Measurements from ENCODE around the gene TMEM53.

DNA sequence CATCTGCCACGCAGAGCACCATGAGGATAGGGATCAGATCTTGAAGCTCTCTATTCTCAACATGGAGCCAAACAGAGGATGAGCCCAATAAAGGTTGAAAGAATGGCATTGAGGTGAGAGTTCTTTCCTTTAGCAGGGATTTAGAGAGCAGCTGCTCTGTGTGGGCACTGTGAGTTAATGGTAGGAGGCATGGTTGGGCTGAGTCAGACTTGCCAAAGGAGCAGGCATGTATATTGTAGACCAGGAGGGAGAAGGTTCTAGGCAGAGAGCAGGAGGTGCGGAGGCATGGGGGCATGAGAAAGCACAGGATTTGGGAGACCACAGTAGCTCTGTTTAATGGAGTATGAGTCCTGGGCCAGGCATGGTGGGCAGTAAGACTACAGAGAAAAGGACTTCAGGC is 32.0 kb downstream of the TMEM53 start:
- TF ChIP-seq, protein P1, sequence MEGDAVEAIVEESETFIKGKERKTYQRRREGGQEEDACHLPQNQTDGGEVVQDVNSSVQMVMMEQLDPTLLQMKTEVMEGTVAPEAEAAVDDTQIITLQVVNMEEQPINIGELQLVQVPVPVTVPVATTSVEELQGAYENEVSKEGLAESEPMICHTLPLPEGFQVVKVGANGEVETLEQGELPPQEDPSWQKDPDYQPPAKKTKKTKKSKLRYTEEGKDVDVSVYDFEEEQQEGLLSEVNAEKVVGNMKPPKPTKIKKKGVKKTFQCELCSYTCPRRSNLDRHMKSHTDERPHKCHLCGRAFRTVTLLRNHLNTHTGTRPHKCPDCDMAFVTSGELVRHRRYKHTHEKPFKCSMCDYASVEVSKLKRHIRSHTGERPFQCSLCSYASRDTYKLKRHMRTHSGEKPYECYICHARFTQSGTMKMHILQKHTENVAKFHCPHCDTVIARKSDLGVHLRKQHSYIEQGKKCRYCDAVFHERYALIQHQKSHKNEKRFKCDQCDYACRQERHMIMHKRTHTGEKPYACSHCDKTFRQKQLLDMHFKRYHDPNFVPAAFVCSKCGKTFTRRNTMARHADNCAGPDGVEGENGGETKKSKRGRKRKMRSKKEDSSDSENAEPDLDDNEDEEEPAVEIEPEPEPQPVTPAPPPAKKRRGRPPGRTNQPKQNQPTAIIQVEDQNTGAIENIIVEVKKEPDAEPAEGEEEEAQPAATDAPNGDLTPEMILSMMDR (IDR thresholded peaks at IDR 0.05): no peak
- no peak for TF ChIP-seq POLR2A (IDR thresholded peaks at IDR 0.05)
- TF ChIP-seq POLR2AphosphoS5 (IDR thresholded peaks at IDR 0.05; ENCODE audit: insufficient read depth in 1 of 2, low read depth in 1 of 2): no peak

All from vagina (tissue), 2 donors.